ENCODE data around the gene CCDC85C. TPM values are rescaled to one million over a fixed set of nuclear protein-coding genes. Genes with fewer than 3 reads are reported as not detected.
A peak's percentile ranks its signal among the peaks of the same experiment; 100 is the strongest.

CCDC85C gene
- total RNA-seq: 10 to 100 TPM; 10.2 to 11.7 TPM

GRCh38 chr14:99603471-99604277 lies at the start of gene CCDC85C:
Gene CCDC85C (minus strand): TSS chr14:99604207. CDS start chr14:99603959, 248 bp downstream.
- POLR2A ChIA-PET: interaction anchor here (0.8 to 3.7 kb wide), 10 partner anchors 9 to 368 kb away, joined by 3 to 52 read pairs (median 5); partner anchors contain the start of genes CCNK, CYP46A1 and SETD3
- Mint-ChIP-seq H3K27me3 (peaks cover 5% of the 10 kb centered on the region), H3K36me3 (ENCODE audit: low read depth) (no peaks in the 10 kb centered on the region), H3K4me1 (peaks cover 25% of the 10 kb centered on the region), H3K4me3 (peak within 1 kb of the TSS; percentile 86), H3K9me3 (no peaks in the 10 kb centered on the region), H3K27ac (peak within 1 kb of the TSS; percentile 87)
- CTCF ChIA-PET: interaction anchor here (0.7 to 1.5 kb wide), 3 partner anchors 9 to 25 kb away, joined by 4 read pairs; no protein-coding TSS in a partner anchor
- DNase-seq: peak; percentile 51

GRCh38 chr14:99651953-99652746 lies 48.1 kb upstream of the CCDC85C start:
- Mint-ChIP-seq H3K27ac (no peak overlapping the region), H3K4me3 (no peak overlapping the region), H3K36me3 (ENCODE audit: low read depth) (no peaks in the 10 kb centered on the region), H3K4me1 (no peaks in the 10 kb centered on the region), H3K9me3 (no peaks in the 10 kb centered on the region), H3K27me3 (peaks cover 10% of the 10 kb centered on the region)
- DNase-seq: no peak
- POLR2A ChIA-PET: no interaction called here
- CTCF ChIA-PET: no interaction called here

GRCh38 chr14:99650189-99650588 lies 46.2 kb upstream of the CCDC85C start:
- DNase-seq: no peak
- ChIA-PET POLR2A (no interaction called here), CTCF (no interaction called here)
- Mint-ChIP-seq H3K9me3 (no peaks in the 10 kb centered on the region), H3K27ac (no peak overlapping the region), H3K4me1 (no peaks in the 10 kb centered on the region), H3K36me3 (ENCODE audit: low read depth) (no peaks in the 10 kb centered on the region), H3K27me3 (peaks cover 18% of the 10 kb centered on the region), H3K4me3 (no peak overlapping the region)

GRCh38 chr14:99649643-99650042 lies 45.6 kb upstream of the CCDC85C start:
- no peaks in the 10 kb centered on the region for H3K9me3 Mint-ChIP-seq
- no peaks in the 10 kb centered on the region for H3K4me1 Mint-ChIP-seq
- no peak overlapping the region for H3K4me3 Mint-ChIP-seq
- no peaks in the 10 kb centered on the region for H3K36me3 Mint-ChIP-seq (ENCODE audit: low read depth)
- H3K27ac Mint-ChIP-seq: no peak overlapping the region
- no peak for DNase-seq
- H3K27me3 Mint-ChIP-seq: peaks cover 18% of the 10 kb centered on the region
- POLR2A ChIA-PET: no interaction called here
- CTCF ChIA-PET: no interaction called here

- Mint-ChIP-seq H3K27me3 (peaks cover 19% of the 10 kb centered on the region), H3K36me3 (ENCODE audit: low read depth) (no peaks in the 10 kb centered on the region), H3K4me1 (peaks cover under 1% of the 10 kb centered on the region), H3K27ac (no peak overlapping the region), H3K9me3 (no peaks in the 10 kb centered on the region), H3K4me3 (no peak overlapping the region)
- ChIA-PET CTCF (no interaction called here), POLR2A (no interaction called here)
- no peak for DNase-seq
Observed at GRCh38 chr14:99649219-99649618, 45.2 kb upstream of the CCDC85C start.

GRCh38 chr14:99648027-99648784 lies 44.2 kb upstream of the CCDC85C start:
- CTCF ChIA-PET: no interaction called here
- H3K9me3 Mint-ChIP-seq: no peaks in the 10 kb centered on the region
- no peaks in the 10 kb centered on the region for H3K36me3 Mint-ChIP-seq (ENCODE audit: low read depth)
- peaks cover 26% of the 10 kb centered on the region for H3K27me3 Mint-ChIP-seq
- no peak for DNase-seq
- no peak overlapping the region for H3K4me3 Mint-ChIP-seq
- POLR2A ChIA-PET: no interaction called here
- H3K4me1 Mint-ChIP-seq: peaks cover 2% of the 10 kb centered on the region
- H3K27ac Mint-ChIP-seq: no peak overlapping the region

- H3K9me3 Mint-ChIP-seq: no peaks in the 10 kb centered on the region
- no peaks in the 10 kb centered on the region for H3K36me3 Mint-ChIP-seq (ENCODE audit: low read depth)
- CTCF ChIA-PET: interaction anchor here (0.9 kb wide), 1 partner anchor 19 kb away, joined by 4 read pairs; no protein-coding TSS in a partner anchor
- H3K4me3 Mint-ChIP-seq: no peak overlapping the region
- DNase-seq: no peak
- H3K4me1 Mint-ChIP-seq: peaks cover 2% of the 10 kb centered on the region
- peaks cover 27% of the 10 kb centered on the region for H3K27me3 Mint-ChIP-seq
- no peak overlapping the region for H3K27ac Mint-ChIP-seq
- POLR2A ChIA-PET: no interaction called here
Observed at GRCh38 chr14:99647411-99647810, 43.4 kb upstream of the CCDC85C start.

GRCh38 chr14:99645545-99646505 lies 41.8 kb upstream of the CCDC85C start:
- H3K36me3 Mint-ChIP-seq (ENCODE audit: low read depth): no peaks in the 10 kb centered on the region
- H3K4me1 Mint-ChIP-seq: peaks cover 2% of the 10 kb centered on the region
- DNase-seq: no peak
- no peaks in the 10 kb centered on the region for H3K9me3 Mint-ChIP-seq
- H3K27me3 Mint-ChIP-seq: peaks cover 27% of the 10 kb centered on the region
- no peak overlapping the region for H3K27ac Mint-ChIP-seq
- no peak overlapping the region for H3K4me3 Mint-ChIP-seq
- ChIA-PET CTCF (no interaction called here), POLR2A (no interaction called here)

GRCh38 chr14:99644723-99645544 lies 40.9 kb upstream of the CCDC85C start, which contains the start of gene HHIPL1:
Gene HHIPL1 (plus strand): TSS chr14:99645129. CDS start chr14:99645208, 79 bp downstream.
- Mint-ChIP-seq H3K4me1 (peaks cover 2% of the 10 kb centered on the region), H3K4me3 (no peak within 1 kb of the TSS), H3K27ac (no peak within 1 kb of the TSS), H3K36me3 (ENCODE audit: low read depth) (no peaks in the 10 kb centered on the region), H3K9me3 (no peaks in the 10 kb centered on the region), H3K27me3 (peaks cover 27% of the 10 kb centered on the region)
- no peak for DNase-seq
- POLR2A ChIA-PET: no interaction called here
- CTCF ChIA-PET: no interaction called here

- H3K4me3 Mint-ChIP-seq: no peak overlapping the region
- H3K9me3 Mint-ChIP-seq: no peaks in the 10 kb centered on the region
- CTCF ChIA-PET: no interaction called here
- POLR2A ChIA-PET: no interaction called here
- peaks cover 27% of the 10 kb centered on the region for H3K27me3 Mint-ChIP-seq
- H3K4me1 Mint-ChIP-seq: peaks cover 2% of the 10 kb centered on the region
- H3K36me3 Mint-ChIP-seq (ENCODE audit: low read depth): no peaks in the 10 kb centered on the region
- no peak for DNase-seq
- H3K27ac Mint-ChIP-seq: no peak overlapping the region
Observed at GRCh38 chr14:99644035-99644587, 40.1 kb upstream of the CCDC85C start.

GRCh38 chr14:99643343-99643742 lies 39.3 kb upstream of the CCDC85C start:
- H3K27me3 Mint-ChIP-seq: peaks cover 27% of the 10 kb centered on the region
- H3K4me1 Mint-ChIP-seq: peaks cover 2% of the 10 kb centered on the region
- ChIA-PET CTCF (interaction anchor here (0.6 kb wide), 1 partner anchor 255 kb away, joined by 3 read pairs; no protein-coding TSS in a partner anchor), POLR2A (no interaction called here)
- no peaks in the 10 kb centered on the region for H3K36me3 Mint-ChIP-seq (ENCODE audit: low read depth)
- no peak for DNase-seq
- H3K9me3 Mint-ChIP-seq: no peaks in the 10 kb centered on the region
- H3K27ac Mint-ChIP-seq: no peak overlapping the region
- H3K4me3 Mint-ChIP-seq: no peak overlapping the region

All from activated CD4-positive, alpha-beta memory T cell treated with anti-CD3 and anti-CD28 coated beads, Interleukin-2, amount 10 ng/mL, durations not matched to agents 7 days and 5 days (primary cell).